Activated CD8-positive, alpha-beta memory T cell treated with anti-CD3 and anti-CD28 coated beads for 48 hours (primary cell): Measurements from ENCODE around the gene GRID2.

ENCODE experiments used
- DNase-seq, 3 experiments: peaks; one replicate each; pipeline ENCODE4 v3.0.0-alpha.2; 2020; ENCODE audit warnings: low read depth in 2 of 3, low spot score in 2 of 3

GRID2 gene

DNA sequence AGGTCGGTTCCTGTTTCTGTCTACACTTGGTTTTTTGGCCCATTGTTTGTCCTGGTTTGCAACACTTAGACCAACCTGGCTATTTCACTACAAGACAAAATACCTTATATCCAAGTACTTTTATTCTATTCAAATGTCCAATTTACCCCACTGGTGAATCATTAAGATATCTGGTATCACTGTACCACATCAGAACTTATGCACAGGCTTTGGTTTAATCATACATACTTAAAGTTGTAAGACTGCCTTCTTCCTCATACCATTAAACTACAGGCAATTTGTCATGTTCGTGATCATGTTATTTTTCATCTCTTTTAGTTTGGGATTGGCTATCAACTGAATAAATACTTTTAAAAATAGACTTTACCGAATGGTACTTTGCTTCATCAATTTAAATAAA is 1471.8 kb downstream of the GRID2 start:
- no peak for DNase-seq

DNA sequence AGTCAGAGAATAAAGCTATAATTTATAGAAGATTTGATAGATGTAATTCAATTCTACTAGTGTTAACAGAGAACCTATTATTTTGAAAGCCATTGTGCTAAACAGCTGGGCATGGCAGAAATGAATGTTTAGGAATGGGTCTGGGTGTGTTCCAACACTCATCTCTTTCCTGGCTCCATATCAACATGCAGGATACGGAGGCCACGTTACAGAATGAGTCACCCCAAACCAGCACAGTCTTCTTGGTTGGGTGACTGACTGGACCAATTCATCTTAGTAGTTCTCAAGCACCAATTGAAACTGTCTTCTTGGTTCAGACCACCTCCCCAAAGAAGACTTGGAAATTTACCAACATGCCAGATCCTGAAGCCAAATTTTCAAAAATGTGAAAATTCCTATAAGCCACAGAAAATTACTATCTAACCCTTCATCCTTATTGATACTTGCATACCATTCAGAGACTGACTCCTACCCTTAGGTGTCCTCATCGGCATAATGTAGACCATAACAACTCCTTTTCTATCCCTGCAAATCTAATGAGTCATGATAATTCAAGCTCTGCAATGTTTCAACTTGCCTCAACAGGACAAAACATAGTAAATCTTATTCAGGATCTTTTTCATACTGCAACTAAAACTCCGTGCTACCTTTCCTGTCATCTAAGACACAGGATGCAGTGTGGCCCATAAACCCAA is 1472.8 kb downstream of the GRID2 start:
- DNase-seq: no peak

DNA sequence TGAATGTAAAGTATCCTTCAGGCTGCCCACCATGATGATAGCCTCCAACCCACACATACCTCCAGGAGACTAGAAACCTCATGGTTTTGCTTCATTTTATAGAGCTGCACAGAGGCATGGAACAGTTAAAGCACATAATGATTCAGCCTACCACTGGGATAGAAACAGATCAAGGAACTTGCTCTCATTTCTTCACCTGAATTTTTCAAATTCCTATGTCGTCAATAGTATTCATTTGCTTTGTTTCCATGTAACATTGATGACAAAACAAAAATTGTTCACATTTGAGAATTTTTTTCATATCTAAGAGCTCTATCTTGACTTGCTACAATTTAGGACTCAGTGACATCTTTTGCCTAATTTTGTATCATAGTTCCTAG is 1473.3 kb downstream of the GRID2 start:
- no peak for DNase-seq

DNA sequence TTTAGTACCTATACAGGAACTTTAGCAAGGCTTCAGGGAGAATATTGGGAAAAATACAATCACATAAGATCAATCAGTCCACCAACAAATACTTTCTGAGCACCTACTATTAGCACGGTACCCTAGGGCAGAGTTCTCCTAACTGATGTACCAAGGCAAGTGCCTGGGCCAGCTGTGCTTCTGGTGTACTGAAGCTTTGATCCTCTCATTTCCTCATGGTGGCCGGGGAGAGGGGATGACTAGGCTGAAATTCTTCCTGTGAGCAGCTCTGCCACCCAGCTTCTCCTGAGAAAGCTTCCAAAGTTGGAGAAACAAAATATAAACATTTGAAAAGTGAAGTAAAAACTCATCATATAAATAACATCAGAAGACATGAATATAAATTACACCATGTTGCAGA is 1475.5 kb downstream of the GRID2 start:
- DNase-seq: no peak

DNA sequence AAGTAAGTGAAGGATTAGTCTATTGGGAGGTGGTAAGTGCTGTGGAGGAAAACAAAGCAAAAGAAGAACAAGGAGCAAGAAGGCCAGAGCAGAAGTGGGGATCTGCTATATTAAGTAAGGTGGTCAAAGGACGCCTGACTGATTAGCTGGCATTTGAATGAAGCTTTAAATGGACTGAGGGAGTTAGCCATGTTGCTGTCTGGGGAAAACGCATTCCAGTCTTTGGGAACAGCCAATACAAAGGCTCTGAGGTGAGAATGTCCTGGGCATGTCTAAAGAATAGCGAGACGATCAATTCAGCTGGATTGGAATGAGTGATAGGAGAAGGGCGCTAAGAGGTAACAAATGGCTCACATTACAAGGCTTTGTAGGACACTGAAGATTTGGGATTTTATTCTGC is 1476.3 kb downstream of the GRID2 start:
- DNase-seq: no peak

DNA sequence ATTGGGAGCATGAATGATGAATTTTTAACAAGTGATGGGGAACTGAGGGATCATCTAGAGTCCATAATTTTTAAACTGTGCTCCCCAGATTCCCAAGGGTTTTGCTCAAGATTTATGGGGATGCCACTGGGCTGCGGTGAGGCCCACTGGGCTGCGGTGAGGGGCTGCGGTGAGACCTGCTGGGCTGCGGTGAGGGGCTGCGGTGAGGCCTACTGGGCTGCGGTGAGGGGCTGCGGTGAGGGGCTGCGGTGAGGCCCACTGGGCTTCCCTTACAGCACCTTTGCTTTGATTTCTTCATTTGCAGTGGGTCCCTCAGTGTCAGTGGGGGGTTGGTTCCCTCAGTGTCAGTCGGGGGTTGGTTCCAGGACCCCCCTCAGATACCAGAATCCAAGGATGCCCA is 1477.4 kb downstream of the GRID2 start:
- DNase-seq: no peak

DNA sequence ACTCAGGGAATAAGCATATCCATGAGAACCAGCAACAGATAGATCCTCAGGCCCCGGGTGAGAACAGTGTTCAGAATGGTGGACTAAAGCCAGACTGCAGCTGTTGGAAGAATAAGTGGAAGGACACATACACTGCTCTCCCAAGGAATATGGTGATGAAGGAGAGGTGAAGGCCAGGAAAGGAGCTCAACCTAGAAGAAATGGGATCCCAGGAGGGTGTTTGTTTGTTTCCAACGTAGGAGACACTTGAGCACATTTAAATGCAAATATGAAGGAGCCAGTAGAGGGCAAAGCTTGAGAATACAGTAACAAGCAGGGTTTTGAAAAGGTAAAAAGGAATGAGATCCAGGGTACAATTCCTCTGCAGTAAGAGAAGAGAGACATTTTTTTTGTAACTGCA is 1482.4 kb downstream of the GRID2 start:
- no peak for DNase-seq

DNA sequence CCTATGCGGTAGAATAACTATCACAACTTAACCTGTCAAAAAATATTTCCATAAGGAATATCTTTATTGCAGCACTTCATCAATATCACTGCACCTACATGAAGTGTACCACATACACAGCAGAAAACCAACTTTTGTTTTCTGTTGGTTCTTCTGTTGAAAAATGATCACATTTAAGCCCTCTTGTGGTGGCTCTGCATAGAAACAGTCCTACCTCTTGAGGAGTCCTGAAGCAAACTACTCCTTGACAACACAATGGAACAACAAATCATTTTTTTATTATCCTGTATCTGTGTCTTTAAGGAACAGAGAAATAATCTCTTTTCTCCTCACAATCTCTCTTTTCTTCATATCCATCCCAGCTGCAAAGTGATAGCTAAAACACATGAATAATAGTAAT is 1484.9 kb downstream of the GRID2 start:
- no peak for DNase-seq

DNA sequence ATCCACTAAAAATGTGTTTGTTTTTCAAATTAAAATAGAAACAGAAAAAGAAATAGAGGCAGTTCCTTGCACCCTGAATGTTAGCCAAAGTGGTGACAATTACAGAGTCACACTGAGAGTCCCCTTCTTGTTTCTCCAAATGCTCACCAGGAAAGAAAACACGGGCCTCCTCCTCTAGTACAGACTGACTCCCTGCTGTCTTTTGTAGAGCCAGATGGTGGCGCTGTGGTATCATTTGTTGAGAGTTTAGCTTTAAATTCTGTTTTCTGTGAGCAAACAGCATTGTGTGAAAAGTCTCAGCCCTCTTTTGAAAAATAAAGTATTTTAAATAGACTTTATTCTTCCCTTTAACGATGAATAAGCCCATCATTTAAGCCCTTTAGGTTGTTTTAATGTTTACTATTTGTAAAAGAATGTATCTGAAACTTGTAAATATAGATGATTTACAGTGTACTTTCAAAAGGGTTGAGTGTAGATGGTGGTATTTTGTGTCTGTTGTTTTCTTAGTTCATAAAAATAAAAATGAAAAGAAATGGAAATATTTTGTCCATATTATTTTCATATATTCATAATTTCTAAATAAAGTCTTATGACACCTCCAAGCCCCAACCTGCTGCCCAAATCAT is 1487.9 kb downstream of the GRID2 start:
- DNase-seq: peak in 1 of 3 experiments; percentile 9

DNA sequence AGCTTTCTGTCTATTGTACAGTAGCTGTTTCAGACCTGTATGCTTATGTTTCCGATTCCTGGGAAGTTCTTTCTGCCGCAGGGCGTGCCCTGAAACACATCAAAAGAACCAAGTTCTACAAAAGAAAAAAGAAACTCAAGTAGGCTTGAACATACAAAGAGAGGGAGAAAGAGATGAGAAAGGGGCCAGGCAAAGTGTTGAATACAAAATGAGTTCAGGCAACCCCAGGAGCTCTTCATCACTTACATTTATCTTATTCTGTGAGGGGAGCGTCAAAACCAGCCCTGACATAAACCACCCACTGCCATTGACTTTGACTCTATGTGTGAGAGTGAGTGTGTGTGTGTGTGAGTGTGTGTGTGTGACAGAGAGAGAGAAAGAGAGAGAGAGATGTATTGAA is 1498.3 kb downstream of the GRID2 start:
- DNase-seq: no peak

DNA sequence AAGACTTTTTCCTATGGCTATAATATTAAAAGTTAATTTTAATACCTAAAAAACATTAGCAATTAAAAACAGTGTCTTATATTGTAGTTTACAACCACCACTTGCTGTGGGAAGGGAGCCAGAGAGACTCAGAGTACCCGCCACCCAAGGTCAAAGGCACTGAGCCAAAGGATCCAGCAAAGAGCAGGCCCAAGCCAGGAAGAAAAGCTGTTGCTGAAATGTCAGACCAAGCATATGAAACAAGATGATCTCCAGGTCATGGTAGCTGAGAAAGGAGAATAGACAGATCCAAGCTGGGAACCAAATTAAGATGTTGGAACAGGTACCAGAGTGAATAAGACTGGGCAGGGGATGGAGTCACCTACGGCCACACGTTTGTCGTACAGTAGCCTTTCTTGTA is 1506.0 kb downstream of the GRID2 start:
- DNase-seq: no peak

DNA sequence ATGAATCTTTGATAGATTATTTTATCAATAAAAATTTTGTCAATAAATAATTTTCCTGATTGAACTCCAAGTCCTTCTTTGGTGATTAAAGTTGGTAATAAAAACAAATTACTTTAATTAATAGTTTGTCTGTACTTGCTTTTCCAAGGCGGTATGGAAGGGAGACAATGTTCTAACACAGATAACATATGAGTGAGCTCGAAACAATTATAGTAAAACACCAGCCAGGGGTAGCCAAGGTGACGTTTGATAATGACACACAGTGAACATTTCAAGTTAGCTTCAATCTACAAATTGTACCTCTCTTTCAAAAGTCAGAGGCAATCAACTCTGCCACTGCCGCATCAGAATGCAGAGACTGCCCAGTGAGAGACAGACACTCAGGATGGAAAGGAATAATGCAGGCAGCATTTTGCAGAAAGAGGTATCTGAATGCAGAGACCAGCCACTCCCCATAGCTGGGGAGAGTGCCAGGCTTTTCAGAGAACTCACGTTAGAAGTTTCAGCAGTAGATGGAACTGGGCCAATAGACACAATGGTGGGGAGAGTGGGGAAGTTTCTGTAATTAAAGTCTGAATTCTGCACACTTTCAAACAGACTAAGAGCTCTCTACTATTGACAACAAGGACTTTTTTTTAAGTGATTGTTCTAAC is 1506.7 kb downstream of the GRID2 start:
- DNase-seq: no peak

DNA sequence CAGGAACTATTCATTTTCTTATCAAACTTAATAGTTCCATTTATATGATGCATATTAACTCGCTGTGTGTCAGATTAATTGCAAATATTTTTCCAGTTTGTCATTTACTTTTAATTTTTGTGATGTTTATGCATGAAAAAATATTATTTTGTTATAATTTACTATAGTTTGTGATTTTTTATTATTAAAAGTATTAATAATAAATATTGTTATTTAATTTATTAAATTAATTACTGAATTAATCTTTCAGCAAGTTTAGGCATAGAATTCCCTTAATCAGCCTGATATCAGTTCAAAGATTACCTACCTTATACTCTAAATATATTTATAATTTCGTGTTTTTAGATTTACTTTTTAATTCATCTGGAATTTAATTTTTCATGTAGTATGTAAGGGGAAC is 1509.3 kb downstream of the GRID2 start:
- no peak for DNase-seq

DNA sequence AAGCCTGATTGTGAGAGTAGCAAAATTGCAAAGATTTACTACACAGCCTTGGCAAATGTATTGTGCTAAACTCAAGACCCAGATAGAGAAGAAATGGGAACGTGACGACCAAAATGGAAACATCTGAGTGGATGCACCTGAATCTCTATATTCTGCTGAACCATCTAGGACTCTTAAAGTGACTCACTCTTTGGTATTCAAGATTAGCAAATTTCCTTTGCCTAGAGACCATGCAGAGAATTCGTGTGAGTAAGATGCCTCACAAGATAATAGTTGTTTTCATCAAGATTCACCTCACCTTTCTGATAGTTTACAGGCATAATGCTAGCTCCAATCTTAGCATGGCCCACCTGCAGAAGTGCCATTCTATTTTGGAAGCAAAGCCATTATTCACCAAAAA is 1510.4 kb downstream of the GRID2 start:
- no peak for DNase-seq

DNA sequence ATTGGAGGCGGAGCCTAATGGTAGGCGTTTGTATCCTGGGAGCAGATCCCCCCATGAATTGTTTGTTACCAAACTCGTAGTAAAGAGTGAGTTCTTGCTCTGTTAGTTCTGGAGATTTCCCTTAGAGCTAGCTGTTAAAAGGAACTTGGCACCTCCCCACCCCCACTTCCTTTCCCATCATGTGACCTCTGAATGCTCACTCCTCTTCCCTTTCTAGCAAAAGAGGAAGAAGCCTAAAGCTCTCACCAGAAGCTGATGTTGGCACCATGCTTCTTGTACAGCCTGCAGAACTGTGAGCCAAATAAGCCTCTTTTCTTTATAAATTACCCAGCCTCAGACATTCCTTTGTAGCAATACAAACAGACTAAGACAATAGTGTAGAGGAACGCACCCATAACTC is 1511.0 kb downstream of the GRID2 start:
- DNase-seq: no peak
